GM19467 (cell line): ENCODE measurements around the gene CCL17.
A peak's percentile ranks its signal among the peaks of the same experiment; 100 is the strongest.
"Not testable (repeated sequence)": the region's sequence is repeated elsewhere in the genome, so short reads cannot be mapped to it uniquely, and the experiment has no call there.

Experiments
- ATAC-seq: cut with Tn5 transposase; IDR thresholded peaks from one replicate; pipeline ENCODE4 v1.9.1; 2021; ENCODE audit warnings: mild to moderate bottlenecking, moderate library complexity; ENCODE audit not compliant: unreplicated experiment

The CCL17 gene

DNA sequence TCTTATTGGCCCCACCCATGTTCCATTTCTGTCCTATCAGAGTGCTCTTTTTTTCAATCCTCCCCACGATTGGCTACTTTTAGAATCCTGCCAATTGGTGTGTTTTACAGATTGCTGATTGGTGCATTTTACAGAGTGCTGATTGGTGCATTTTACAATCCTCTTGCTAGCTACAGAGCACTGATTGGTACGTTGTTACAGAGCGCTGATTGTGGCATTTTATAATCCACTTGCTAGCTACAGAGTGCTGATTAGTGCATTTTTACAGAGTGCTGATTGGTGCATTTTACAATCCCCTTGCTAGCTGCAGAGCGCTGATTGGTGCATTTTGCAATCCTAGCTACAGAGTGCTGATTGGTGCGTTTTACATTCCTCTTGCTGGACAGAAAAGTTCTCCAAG, 9.5 kb upstream of the CCL17 start:
- no peak for ATAC-seq

DNA sequence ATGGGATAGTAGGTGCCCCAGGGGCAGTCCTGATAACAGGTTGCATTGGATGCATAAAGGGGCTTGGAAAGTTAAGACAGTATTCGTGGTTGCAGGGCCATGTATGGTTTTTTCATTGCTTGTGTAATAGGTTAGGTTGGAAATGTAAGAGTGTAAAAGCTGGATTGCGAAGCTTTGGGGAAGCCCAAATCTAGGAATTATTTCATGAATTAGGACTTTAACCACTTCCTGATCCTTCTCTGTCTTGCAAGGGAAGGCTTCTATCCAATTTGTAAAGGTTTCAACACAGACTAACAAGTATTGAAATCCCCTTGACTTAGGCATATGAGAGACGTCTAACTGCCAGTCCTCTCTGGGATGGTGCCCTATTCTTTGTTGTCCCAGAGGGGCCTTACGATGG, 7.8 kb upstream of the CCL17 start:
- no peak for ATAC-seq

DNA sequence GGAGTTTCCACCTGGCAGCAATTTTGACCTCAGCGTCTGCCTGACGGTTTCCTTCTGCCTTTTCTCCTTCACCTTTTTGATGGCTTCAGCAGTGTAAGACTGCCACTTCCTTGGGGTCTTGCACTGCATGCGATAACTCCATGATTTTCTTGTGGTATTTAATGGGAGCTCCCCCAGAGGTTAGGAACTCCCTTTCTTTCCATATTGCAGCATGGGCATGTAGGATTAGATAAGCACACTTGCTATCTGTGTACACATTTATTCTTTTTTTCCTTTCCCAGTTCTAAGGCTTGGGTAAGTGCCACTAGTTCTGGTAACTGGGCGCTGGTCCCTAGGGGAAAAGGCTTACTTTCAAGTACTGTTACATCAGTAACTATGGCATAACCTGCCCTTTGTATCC, 7.1 kb upstream of the CCL17 start:
- ATAC-seq, result not testable (repeated sequence)

GRCh38 chr16:57401943-57402640, 2.5 kb upstream of the CCL17 start:
- ATAC-seq, result no peak

DNA sequence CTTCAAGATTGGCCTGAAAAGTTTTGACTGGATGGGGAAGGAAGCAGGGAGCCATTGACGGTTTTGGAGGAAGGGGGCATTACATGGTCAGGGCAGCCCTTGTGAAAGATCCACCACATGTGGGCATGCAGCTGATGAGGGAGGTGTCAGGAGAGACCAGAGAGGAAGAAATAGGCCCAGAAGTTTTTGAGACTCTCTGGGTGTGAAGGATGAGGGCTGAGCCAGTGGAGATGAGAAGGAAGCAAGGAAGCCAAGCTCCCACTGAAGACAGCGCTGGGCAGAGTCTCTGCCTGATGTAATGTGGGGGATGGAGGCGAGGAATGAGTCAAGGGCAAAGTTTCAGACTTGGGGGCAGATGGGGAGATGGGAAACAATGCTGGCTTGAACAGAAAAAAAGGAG, 530 bp downstream of the CCL17 start:
- no peak for ATAC-seq

DNA sequence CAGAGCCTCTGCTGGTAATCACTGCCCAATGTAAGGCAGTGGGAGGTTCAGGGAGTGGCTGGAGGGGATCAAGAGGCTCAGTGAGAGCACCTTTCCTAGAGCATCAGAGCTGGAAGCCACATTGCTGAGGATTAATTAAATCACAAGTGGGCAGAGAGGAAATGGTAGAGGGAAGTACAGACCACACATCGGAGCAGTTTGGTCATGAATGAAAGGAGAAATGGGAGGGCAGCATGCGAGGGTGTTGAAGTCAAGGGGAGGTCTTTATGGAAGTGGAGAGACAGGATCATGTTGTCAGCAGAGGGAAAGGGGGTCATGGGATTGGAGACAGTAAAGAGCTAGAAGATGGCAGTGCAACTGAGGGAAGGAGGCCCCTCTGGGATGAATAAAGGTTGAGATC, 2.3 kb downstream of the CCL17 start:
- ATAC-seq, result no peak

- ATAC-seq, result no peak
Observed at GRCh38 chr16:57407521-57408353, 3.2 kb downstream of the CCL17 start.

GRCh38 chr16:57409065-57409464, 4.5 kb downstream of the CCL17 start:
- no peak for ATAC-seq

DNA sequence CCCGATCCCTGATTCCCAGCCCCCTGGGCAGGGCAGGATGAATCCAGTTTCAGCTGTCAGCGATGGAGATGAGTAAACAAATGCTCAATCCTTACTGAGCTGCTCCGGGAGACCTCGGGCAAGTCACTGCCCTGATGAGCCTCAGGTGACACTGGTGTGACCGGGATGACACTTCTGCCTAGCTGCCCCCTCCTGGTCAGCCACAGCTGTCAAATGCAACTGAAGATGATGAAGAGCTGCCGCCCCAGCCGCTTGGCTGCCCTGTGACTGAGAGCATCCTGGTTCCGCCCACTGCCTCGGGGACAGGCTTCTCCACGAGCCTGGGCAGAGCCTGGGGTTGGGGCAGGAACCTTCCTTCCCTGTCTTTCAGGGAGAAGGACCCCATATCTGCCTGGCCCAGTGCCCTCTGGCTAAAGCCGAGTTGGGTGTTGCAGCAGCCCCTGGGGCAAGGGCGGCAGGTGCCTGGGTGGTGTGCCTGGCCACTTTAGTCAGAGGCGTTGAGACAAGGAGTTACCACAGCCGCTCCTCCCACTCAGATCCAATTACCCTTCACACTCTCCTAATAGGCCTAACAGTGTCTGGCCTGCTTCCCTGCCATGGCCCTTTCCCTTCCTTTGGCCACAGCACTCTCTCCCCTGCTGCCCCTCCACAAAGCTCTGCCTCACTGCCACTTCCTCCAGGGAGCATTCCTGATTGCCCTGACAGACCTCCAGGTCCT, 5.5 kb downstream of the CCL17 start:
- ATAC-seq, result no peak

- ATAC-seq, result no peak
Observed at GRCh38 chr16:57411362-57411976, 6.9 kb downstream of the CCL17 start.

GRCh38 chr16:57412584-57412983, 8.0 kb downstream of the CCL17 start:
- ATAC-seq, result no peak

DNA sequence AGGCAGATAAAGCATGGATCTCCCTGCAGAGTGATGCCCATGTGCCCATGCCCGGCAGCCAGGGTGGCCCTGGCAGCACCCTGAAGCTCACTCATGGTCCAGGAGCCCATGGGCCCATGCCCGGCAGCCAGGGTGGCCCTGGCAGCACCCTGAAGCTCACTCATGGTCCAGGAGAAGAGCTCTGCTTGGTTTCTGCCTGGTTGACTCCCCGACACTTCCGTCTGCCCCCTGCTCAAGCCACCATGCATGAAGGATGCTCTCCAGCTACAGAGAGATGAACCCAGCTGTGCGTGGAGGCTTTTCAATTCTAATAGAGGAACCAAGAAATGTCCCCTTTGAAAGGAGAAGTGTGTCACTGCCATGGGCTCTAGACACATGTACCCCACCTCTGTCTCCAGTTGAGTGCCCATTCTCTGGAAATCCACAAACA, 8.7 kb downstream of the CCL17 start:
- ATAC-seq, result peak; percentile 57

- no peak for ATAC-seq
Observed at GRCh38 chr16:57413733-57414132, 9.2 kb downstream of the CCL17 start.

DNA sequence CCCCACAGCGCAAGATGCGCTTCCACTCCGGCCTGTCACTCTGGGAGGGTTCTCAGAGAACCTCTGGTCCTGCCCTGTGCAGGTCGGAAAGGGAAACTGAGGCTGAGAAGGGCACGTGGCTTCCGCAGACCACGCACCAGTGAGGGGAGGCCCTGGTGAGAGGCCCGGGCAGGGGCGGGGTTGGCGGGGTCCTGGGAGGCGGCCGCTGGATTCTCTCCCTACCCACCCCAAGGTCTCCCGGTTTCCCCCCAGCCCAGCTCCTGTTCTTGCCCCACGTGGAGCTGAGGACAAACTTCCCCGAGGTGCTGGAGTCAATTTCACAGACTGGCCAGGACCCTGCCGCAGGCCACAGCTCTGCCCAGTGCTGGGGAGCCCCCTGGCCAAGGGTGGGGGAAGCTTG, 11.5 kb downstream of the CCL17 start:
- ATAC-seq, result no peak

GRCh38 chr16:57419506-57419905, 14.9 kb downstream of the CCL17 start:
- no peak for ATAC-seq

GRCh38 chr16:57422026-57422944, 17.7 kb downstream of the CCL17 start:
- no peak for ATAC-seq

- no peak for ATAC-seq
Observed at GRCh38 chr16:57423152-57423551, 18.6 kb downstream of the CCL17 start.

GRCh38 chr16:57424583-57424982, 20.0 kb downstream of the CCL17 start:
- ATAC-seq, result no peak

DNA sequence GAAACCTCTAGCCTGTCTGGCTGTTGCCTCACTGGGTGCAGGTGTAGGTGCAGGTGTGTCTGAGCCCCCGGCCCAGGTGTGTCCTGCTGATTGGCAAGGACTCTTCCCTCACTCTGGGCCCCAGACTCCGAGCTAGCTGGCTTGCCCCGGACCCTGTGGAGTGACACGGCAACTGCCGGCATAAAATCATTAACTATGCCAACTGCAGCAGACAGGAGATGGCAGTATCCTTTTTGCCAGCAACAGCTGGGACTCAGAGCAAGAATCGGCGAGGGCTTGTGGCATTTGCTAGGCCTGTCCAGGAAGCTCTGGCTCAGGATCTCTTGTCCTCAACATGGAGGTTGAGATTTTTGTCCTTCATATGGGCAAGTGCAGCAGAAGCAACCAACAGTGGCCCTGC, 21.8 kb downstream of the CCL17 start:
- ATAC-seq, result no peak

DNA sequence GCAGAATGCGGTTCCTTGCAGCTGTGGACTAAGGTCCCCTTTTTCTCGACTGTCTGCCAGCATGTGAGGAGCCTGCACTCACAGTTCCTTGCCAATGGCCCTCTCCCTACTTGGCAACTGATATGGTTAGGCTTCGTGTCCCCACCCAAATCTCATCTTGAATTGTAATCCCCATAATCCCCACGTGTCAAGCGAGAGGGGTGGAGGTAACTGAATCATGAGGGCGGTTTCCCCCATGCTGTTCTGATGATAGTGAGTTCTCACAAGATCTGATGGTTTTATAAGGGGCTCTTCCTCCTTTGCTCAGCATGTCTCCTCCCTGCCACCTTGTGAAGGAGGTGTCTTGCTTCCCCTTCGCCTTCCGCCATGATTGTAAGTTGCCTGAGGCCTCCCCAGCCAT, 22.7 kb downstream of the CCL17 start:
- no peak for ATAC-seq
